ENCODE measurements around the gene ZFR.
"Not testable (repeated sequence)": the region's sequence is repeated elsewhere in the genome, so short reads cannot be mapped to it uniquely, and the experiment has no call there.

The ZFR gene

DNA sequence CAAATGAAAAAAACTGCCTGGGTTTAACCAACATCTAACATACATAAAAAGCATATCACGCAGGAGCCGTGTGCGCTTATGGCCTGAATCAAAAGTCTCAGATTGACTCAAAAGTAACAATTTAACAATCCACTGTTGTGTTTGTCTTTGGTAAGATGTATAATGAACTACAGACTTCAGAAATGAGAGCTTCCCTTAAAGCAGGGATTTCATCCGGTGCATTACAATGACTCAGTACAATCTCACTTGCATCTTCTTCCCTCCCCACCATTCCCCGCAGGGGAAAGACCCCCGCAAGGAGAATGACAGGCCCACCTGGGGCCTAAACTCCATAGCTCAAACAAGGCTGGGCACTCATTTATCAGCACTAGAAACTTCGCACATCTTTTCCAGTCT lies 1.4 kb downstream of the ZFR start:
- H3K27ac ChIP-seq: no peak overlapping the region; the same call in 1 of the 2 replicates
- TF ChIP-seq CTCF (IDR thresholded peaks at IDR 0.05) (no peak), ZFX (IDR thresholded peaks at IDR 0.05; ENCODE audit: borderline replicate concordance) (no peak)

GRCh38 chr5:32439086-32439642 lies 5.4 kb downstream of the ZFR start:
- no peak for TF ChIP-seq ZFX (IDR thresholded peaks at IDR 0.05; ENCODE audit: borderline replicate concordance)
- no peak for TF ChIP-seq CTCF (IDR thresholded peaks at IDR 0.05)
- H3K27ac ChIP-seq: no peak overlapping the region

DNA sequence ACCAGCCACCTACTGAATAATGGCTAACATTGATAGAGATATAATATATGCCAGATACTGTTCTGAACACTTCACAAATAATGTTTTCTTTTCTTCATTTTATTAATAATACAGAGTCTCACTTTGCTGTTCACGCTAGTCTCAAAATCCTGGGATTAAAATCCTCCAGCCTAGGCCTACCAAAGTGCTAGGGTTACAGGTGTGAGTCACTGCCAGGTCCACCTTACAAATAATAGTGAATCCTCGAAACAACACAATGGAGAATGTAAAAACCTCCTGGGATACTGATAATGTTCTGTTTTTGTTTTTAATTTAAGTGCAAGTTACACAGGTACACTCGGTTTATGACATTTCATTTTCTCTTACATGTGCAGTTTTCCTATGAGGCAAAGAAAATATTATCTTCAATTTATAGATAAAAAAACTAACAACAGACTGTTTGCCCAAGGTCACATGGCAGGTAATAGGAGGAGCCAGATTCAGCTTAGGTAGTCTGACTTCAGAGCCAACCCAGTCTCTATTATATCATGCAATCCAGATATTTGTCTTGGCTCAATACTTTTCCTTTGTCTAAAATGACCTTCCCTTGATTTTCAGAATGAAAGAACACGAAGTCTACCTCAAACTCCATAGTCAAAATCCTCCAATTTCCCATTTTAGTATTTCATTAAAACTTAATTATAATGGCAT lies 7.8 kb downstream of the ZFR start:
- peak overlapping the region; percentile 38 for H3K27ac ChIP-seq
- TF ChIP-seq ZFX (IDR thresholded peaks at IDR 0.05; ENCODE audit: borderline replicate concordance) (no peak), CTCF (IDR thresholded peaks at IDR 0.05) (no peak)

- no peak overlapping the region for H3K27ac ChIP-seq
Measured at GRCh38 chr5:32435383-32435782, 9.2 kb downstream of the ZFR start.

GRCh38 chr5:32434221-32434620 lies 10.3 kb downstream of the ZFR start:
- H3K27ac ChIP-seq: no peak overlapping the region
- no peak for TF ChIP-seq CTCF (IDR thresholded peaks at IDR 0.05)
- TF ChIP-seq ZFX (IDR thresholded peaks at IDR 0.05; ENCODE audit: borderline replicate concordance): no peak

More at GRCh38 chr5:32435383-32435782, 9.2 kb downstream of the ZFR start:
- TF ChIP-seq ZFX (IDR thresholded peaks at IDR 0.05; ENCODE audit: borderline replicate concordance) (no peak), CTCF (IDR thresholded peaks at IDR 0.05) (no peak)

GRCh38 chr5:32432633-32433032 lies 11.9 kb downstream of the ZFR start:
- no peak for TF ChIP-seq CTCF (IDR thresholded peaks at IDR 0.05)
- TF ChIP-seq ZFX (IDR thresholded peaks at IDR 0.05; ENCODE audit: borderline replicate concordance): no peak

GRCh38 chr5:32430825-32431224 lies 13.7 kb downstream of the ZFR start:
- not testable (repeated sequence) for H3K27ac ChIP-seq

More at GRCh38 chr5:32432633-32433032, 11.9 kb downstream of the ZFR start:
- H3K27ac ChIP-seq: no peak overlapping the region

Data from 22Rv1 (cell line).